Activated naive CD8-positive, alpha-beta T cell treated with anti-CD3 and anti-CD28 coated beads for 36 hours (primary cell): ENCODE results near the gene AGAP1. TPM values are rescaled to one million over a fixed set of nuclear protein-coding genes. Genes with fewer than 3 reads are reported as not detected.

Experiments
- DNase-seq: peaks from one replicate; pipeline ENCODE4 v3.0.0; 2021
- H3K27ac Mint-ChIP-seq: one replicate; pipeline ENCODE4 v1.8.0; 2022; ENCODE audit warnings: mild to moderate bottlenecking, moderate library complexity, mixed read lengths
- H3K27me3 Mint-ChIP-seq: one replicate; pipeline ENCODE4 v1.8.0; 2022; ENCODE audit warnings: mild to moderate bottlenecking, mixed read lengths
- H3K36me3 Mint-ChIP-seq: one replicate; pipeline ENCODE4 v1.8.0; 2021; ENCODE audit warnings: mild to moderate bottlenecking, mixed read lengths
- H3K4me1 Mint-ChIP-seq: one replicate; pipeline ENCODE4 v1.8.0; 2021; ENCODE audit warnings: mixed read lengths
- H3K4me3 Mint-ChIP-seq: one replicate; pipeline ENCODE4 v1.8.0; 2022; ENCODE audit warnings: mild to moderate bottlenecking, moderate library complexity, mixed read lengths
- H3K9me3 Mint-ChIP-seq: one replicate; pipeline ENCODE4 v1.8.0; 2022; ENCODE audit warnings: mixed read lengths
- total RNA-seq, 2 experiments: library from RNA; stranded (reverse); gene quantifications; one replicate each; pipeline ENCODE4 v1.2.3, GENCODE V29; 2021

AGAP1 gene
- total RNA-seq, 2 experiments from 2014 or later = 0.89 to 1.4 TPM

GRCh38 chr2:235511187-235511661 lies 17.4 kb downstream of the AGAP1 start:
- no peak for DNase-seq
- H3K9me3 Mint-ChIP-seq = peaks cover 2% of the 10 kb centered on the region
- no peak overlapping the region for H3K4me3 Mint-ChIP-seq
- no peak overlapping the region for H3K27ac Mint-ChIP-seq
- H3K4me1 Mint-ChIP-seq = no peaks in the 10 kb centered on the region
- H3K36me3 Mint-ChIP-seq = no peaks in the 10 kb centered on the region
- peaks cover 18% of the 10 kb centered on the region for H3K27me3 Mint-ChIP-seq

- H3K9me3 Mint-ChIP-seq = peaks cover 2% of the 10 kb centered on the region
- no peaks in the 10 kb centered on the region for H3K4me1 Mint-ChIP-seq
- no peak overlapping the region for H3K4me3 Mint-ChIP-seq
- H3K36me3 Mint-ChIP-seq = no peaks in the 10 kb centered on the region
- no peak overlapping the region for H3K27ac Mint-ChIP-seq
- no peak for DNase-seq
- H3K27me3 Mint-ChIP-seq = peaks cover 12% of the 10 kb centered on the region
Measured at GRCh38 chr2:235511751-235512698, 18.2 kb downstream of the AGAP1 start.

GRCh38 chr2:235512699-235513053 lies 18.8 kb downstream of the AGAP1 start:
- no peak for DNase-seq
- Mint-ChIP-seq H3K4me3 (no peak overlapping the region), H3K36me3 (no peaks in the 10 kb centered on the region), H3K27ac (no peak overlapping the region), H3K9me3 (peaks cover 2% of the 10 kb centered on the region), H3K4me1 (no peaks in the 10 kb centered on the region), H3K27me3 (peaks cover 12% of the 10 kb centered on the region)

- no peak overlapping the region for H3K4me3 Mint-ChIP-seq
- peaks cover 2% of the 10 kb centered on the region for H3K9me3 Mint-ChIP-seq
- H3K36me3 Mint-ChIP-seq = no peaks in the 10 kb centered on the region
- H3K4me1 Mint-ChIP-seq = no peaks in the 10 kb centered on the region
- no peak overlapping the region for H3K27ac Mint-ChIP-seq
- no peak for DNase-seq
- H3K27me3 Mint-ChIP-seq = peaks cover 7% of the 10 kb centered on the region
Measured at GRCh38 chr2:235513984-235514626, 20.3 kb downstream of the AGAP1 start.

- H3K4me3 Mint-ChIP-seq = no peak overlapping the region
- H3K36me3 Mint-ChIP-seq = no peaks in the 10 kb centered on the region
- H3K4me1 Mint-ChIP-seq = no peaks in the 10 kb centered on the region
- H3K27ac Mint-ChIP-seq = no peak overlapping the region
- peaks cover 2% of the 10 kb centered on the region for H3K9me3 Mint-ChIP-seq
- DNase-seq = no peak
- peaks cover 7% of the 10 kb centered on the region for H3K27me3 Mint-ChIP-seq
Measured at GRCh38 chr2:235514627-235515363, 21.0 kb downstream of the AGAP1 start.

- peaks cover 8% of the 10 kb centered on the region for H3K27me3 Mint-ChIP-seq
- no peak for DNase-seq
- H3K36me3 Mint-ChIP-seq = no peaks in the 10 kb centered on the region
- H3K4me3 Mint-ChIP-seq = no peak overlapping the region
- H3K4me1 Mint-ChIP-seq = no peaks in the 10 kb centered on the region
- H3K9me3 Mint-ChIP-seq = peaks cover 2% of the 10 kb centered on the region
- H3K27ac Mint-ChIP-seq = no peak overlapping the region
Measured at GRCh38 chr2:235515364-235515742, 21.5 kb downstream of the AGAP1 start.

- no peaks in the 10 kb centered on the region for H3K4me1 Mint-ChIP-seq
- DNase-seq = no peak
- H3K36me3 Mint-ChIP-seq = no peaks in the 10 kb centered on the region
- no peak overlapping the region for H3K27ac Mint-ChIP-seq
- peaks cover 9% of the 10 kb centered on the region for H3K27me3 Mint-ChIP-seq
- H3K4me3 Mint-ChIP-seq = no peak overlapping the region
- peaks cover 2% of the 10 kb centered on the region for H3K9me3 Mint-ChIP-seq
Measured at GRCh38 chr2:235515821-235516220, 22.0 kb downstream of the AGAP1 start.

- Mint-ChIP-seq H3K4me3 (no peak overlapping the region), H3K27me3 (peaks cover 9% of the 10 kb centered on the region), H3K36me3 (no peaks in the 10 kb centered on the region), H3K27ac (no peak overlapping the region), H3K9me3 (peaks cover 2% of the 10 kb centered on the region), H3K4me1 (no peaks in the 10 kb centered on the region)
- DNase-seq = no peak
Measured at GRCh38 chr2:235516257-235516656, 22.4 kb downstream of the AGAP1 start.

GRCh38 chr2:235518322-235519090 lies 24.7 kb downstream of the AGAP1 start:
- H3K27ac Mint-ChIP-seq = no peak overlapping the region
- H3K27me3 Mint-ChIP-seq = peaks cover 20% of the 10 kb centered on the region
- H3K4me1 Mint-ChIP-seq = no peaks in the 10 kb centered on the region

GRCh38 chr2:235520787-235521186 lies 26.9 kb downstream of the AGAP1 start:
- no peak overlapping the region for H3K4me3 Mint-ChIP-seq
- no peak for DNase-seq
- peaks cover 20% of the 10 kb centered on the region for H3K27me3 Mint-ChIP-seq
- H3K4me1 Mint-ChIP-seq = no peaks in the 10 kb centered on the region
- no peak overlapping the region for H3K27ac Mint-ChIP-seq
- no peaks in the 10 kb centered on the region for H3K9me3 Mint-ChIP-seq
- no peaks in the 10 kb centered on the region for H3K36me3 Mint-ChIP-seq

More at GRCh38 chr2:235518322-235519090, 24.7 kb downstream of the AGAP1 start:
- Mint-ChIP-seq H3K4me3 (no peak overlapping the region), H3K36me3 (no peaks in the 10 kb centered on the region), H3K9me3 (peaks cover 2% of the 10 kb centered on the region)
- no peak for DNase-seq

GRCh38 chr2:235521844-235522243 lies 28.0 kb downstream of the AGAP1 start:
- H3K27ac Mint-ChIP-seq = no peak overlapping the region
- H3K4me1 Mint-ChIP-seq = no peaks in the 10 kb centered on the region
- no peaks in the 10 kb centered on the region for H3K9me3 Mint-ChIP-seq
- H3K27me3 Mint-ChIP-seq = peaks cover 20% of the 10 kb centered on the region
- H3K4me3 Mint-ChIP-seq = no peak overlapping the region
- no peak for DNase-seq
- no peaks in the 10 kb centered on the region for H3K36me3 Mint-ChIP-seq

- Mint-ChIP-seq H3K36me3 (no peaks in the 10 kb centered on the region), H3K4me1 (no peaks in the 10 kb centered on the region), H3K27me3 (peaks cover 20% of the 10 kb centered on the region), H3K4me3 (no peak overlapping the region), H3K27ac (no peak overlapping the region), H3K9me3 (no peaks in the 10 kb centered on the region)
- DNase-seq = no peak
Measured at GRCh38 chr2:235523021-235523420, 29.2 kb downstream of the AGAP1 start.

GRCh38 chr2:235523486-235524150 lies 29.8 kb downstream of the AGAP1 start:
- H3K4me1 Mint-ChIP-seq = no peaks in the 10 kb centered on the region
- no peak for DNase-seq
- H3K9me3 Mint-ChIP-seq = no peaks in the 10 kb centered on the region
- no peak overlapping the region for H3K27ac Mint-ChIP-seq
- no peak overlapping the region for H3K4me3 Mint-ChIP-seq
- H3K27me3 Mint-ChIP-seq = peaks cover 20% of the 10 kb centered on the region
- H3K36me3 Mint-ChIP-seq = no peaks in the 10 kb centered on the region

GRCh38 chr2:235526166-235526565 lies 32.3 kb downstream of the AGAP1 start:
- Mint-ChIP-seq H3K27ac (no peak overlapping the region), H3K4me1 (no peaks in the 10 kb centered on the region), H3K4me3 (no peak overlapping the region), H3K9me3 (no peaks in the 10 kb centered on the region), H3K36me3 (no peaks in the 10 kb centered on the region), H3K27me3 (peaks cover 15% of the 10 kb centered on the region)
- DNase-seq = no peak
